GM23248 (cell line): Measurements from ENCODE around the gene SMCO1. TPM values are rescaled to one million over a fixed set of nuclear protein-coding genes. Genes with fewer than 3 reads are reported as not detected.

Experiments
- DNase-seq: peaks from one replicate; pipeline ENCODE4 v3.0.0-alpha.2; 2015
- H2AFZ ChIP-seq: fragments of 200-600 bp; sonication (generic); 2 replicates; pipeline ENCODE4 v1.6.1; 2016; ENCODE audit warnings: antibody characterized with exemption
- H3F3A ChIP-seq: fragments of 200-600 bp; sonication (generic); 2 replicates; pipeline ENCODE4 v1.6.1; 2016; ENCODE audit warnings: mild to moderate bottlenecking, antibody characterized with exemption, mixed run types; ENCODE audit not compliant: insufficient read depth
- H3K27ac ChIP-seq: fragments of 200-600 bp; sonication (generic); 2 replicates; pipeline ENCODE4 v1.5.1; 2016; ENCODE audit warnings: mild to moderate bottlenecking
- H3K27me3 ChIP-seq: fragments of 200-600 bp; sonication (generic); replicated peaks from 2 replicates; pipeline ENCODE4 v1.6.1; 2016; ENCODE audit warnings: mild to moderate bottlenecking; ENCODE audit not compliant: insufficient read depth
- H3K36me3 ChIP-seq: fragments of 200-600 bp; sonication (generic); 2 replicates; pipeline ENCODE4 v1.6.1; 2016; ENCODE audit warnings: low read depth, mild to moderate bottlenecking
- H3K4me1 ChIP-seq: fragments of 200-600 bp; sonication (generic); 2 replicates; pipeline ENCODE4 v1.6.1; 2016; ENCODE audit warnings: mild to moderate bottlenecking; ENCODE audit not compliant: insufficient read depth
- H3K4me2 ChIP-seq: fragments of 200-600 bp; sonication (generic); one replicate; pipeline ENCODE4 v1.6.1; 2016; ENCODE audit warnings: mild to moderate bottlenecking; ENCODE audit not compliant: unreplicated experiment
- H3K4me3 ChIP-seq: fragments of 200-600 bp; sonication (generic); 2 replicates; pipeline ENCODE4 v1.5.1; 2016; ENCODE audit warnings: mild to moderate bottlenecking
- H3K79me2 ChIP-seq: fragments of 200-600 bp; sonication (generic); 2 replicates; pipeline ENCODE4 v1.6.1; 2016; ENCODE audit warnings: mild to moderate bottlenecking; ENCODE audit not compliant: insufficient read depth
- H3K9ac ChIP-seq: fragments of 200-600 bp; sonication (generic); 2 replicates; pipeline ENCODE4 v1.6.1; 2016; ENCODE audit warnings: mild to moderate bottlenecking
- H3K9me2 ChIP-seq: fragments of 200-600 bp; sonication (generic); 2 replicates; pipeline ENCODE4 v1.6.1; 2016; ENCODE audit warnings: mixed run types, mild to moderate bottlenecking, moderate library complexity; ENCODE audit not compliant: insufficient read depth
- H3K9me3 ChIP-seq: fragments of 200-600 bp; sonication (generic); one replicate; pipeline ENCODE4 v1.6.1; 2017; ENCODE audit warnings: low read depth
- H4K20me1 ChIP-seq: fragments of 200-600 bp; sonication (generic); 2 replicates; pipeline ENCODE4 v1.6.0; 2016; ENCODE audit not compliant: insufficient read depth
- EZH2 ChIP-seq: fragments of 200-600 bp; sonication (generic); IDR thresholded peaks from 2 replicates; pipeline ENCODE4 v1.6.1; 2018; ENCODE audit warnings: antibody characterized with exemption, mild to moderate bottlenecking; ENCODE audit not compliant: insufficient read depth, poor library complexity, severe bottlenecking
- EZH2phosphoT487 ChIP-seq: fragments of 200-600 bp; sonication (generic); IDR thresholded peaks from 2 replicates; pipeline ENCODE4 v1.6.1; 2018; ENCODE audit warnings: antibody characterized with exemption, moderate library complexity, mild to moderate bottlenecking, low read depth; ENCODE audit not compliant: insufficient read depth
- WGBS, 2 experiments: methylation state at CpG; one replicate each; pipeline ENCODE4 v1.1.6; 2015 to 2017; ENCODE audit warnings: low lambda C conversion rate in 2 of 2, low coverage in 1 of 2; ENCODE audit errors: missing lambda C conversion rate in 2 of 2; 5-methylcytosine and 5-hydroxymethylcytosine counted together
- in situ Hi-C: fragments of 300-500 bp; cut with MboI; formaldehyde crosslinking; loops from 2 replicates; pipeline ENCODE4 v1.15.0; 2020
- polyA plus RNA-seq: library from polyadenylated mRNA; unstranded; fragments of >200 nt; fragmentation: Nextera tagmentation; extraction: Ambion mirVana; gene quantifications from 2 replicates; pipeline ENCODE4 v1.2.1, GENCODE V29; 2016
- total RNA-seq: library from RNA; depleted of rRNA; stranded (reverse); fragments of >200 nt; shearing (Covaris generic); gene quantifications from 2 replicates; pipeline ENCODE4 v1.2.3, GENCODE V29; 2014; rRNA removed

Gene SMCO1
- not detected in 2 replicates for total RNA-seq
- not detected in 2 replicates for polyA plus RNA-seq

- Histone ChIP-seq H3K27ac (no peak within 1 kb of the TSS), H3K4me3 (no peak within 1 kb of the TSS), H3K9me3 (no peaks in the 10 kb centered on the region), H2AFZ (no peak within 1 kb of the TSS), H3F3A (no peaks in the 10 kb centered on the region), H4K20me1 (no peaks in the 10 kb centered on the region), H3K36me3 (no peaks in the 10 kb centered on the region), H3K9ac (no peak within 1 kb of the TSS), H3K79me2 (no peaks in the 10 kb centered on the region), H3K4me1 (peaks cover 6% of the 10 kb centered on the region; the same call in 1 of the 2 replicates), H3K4me2 (no peak within 1 kb of the TSS), H3K9me2 (no peaks in the 10 kb centered on the region), H3K27me3 (no peaks in the 10 kb centered on the region)
- WGBS, 2 experiments = 82 to 86% methylated on average over 10 of the region's 10 CpGs
- TF ChIP-seq EZH2phosphoT487 = no peak
- TF ChIP-seq EZH2 = no peak
- in situ Hi-C loops = loop anchor here (25.0 kb wide), 1 partner anchor 453 kb away; no protein-coding TSS in a partner anchor
- DNase-seq = no peak
Measured at GRCh38 chr3:196514913-196515621, at the start of gene SMCO1. TSS of gene SMCO1 (minus strand) at chr3:196515346. CDS start at chr3:196515209, 137 bp downstream.

GRCh38 chr3:196563721-196564225 lies 48.6 kb upstream of the SMCO1 start:
- Histone ChIP-seq H3K4me3 (no peak overlapping the region), H3K27ac (no peak overlapping the region), H3K9me3 (no peaks in the 10 kb centered on the region), H3K9me2 (no peaks in the 10 kb centered on the region), H3K4me1 (peaks cover 4% of the 10 kb centered on the region; the same call in 1 of the 2 replicates), H2AFZ (no peak overlapping the region), H3K79me2 (peaks cover 44% of the 10 kb centered on the region), H3K36me3 (no peaks in the 10 kb centered on the region), H4K20me1 (no peaks in the 10 kb centered on the region), H3K9ac (no peak overlapping the region), H3K4me2 (no peak overlapping the region), H3K27me3 (no peaks in the 10 kb centered on the region), H3F3A (peaks cover 10% of the 10 kb centered on the region; the same call in 1 of the 2 replicates)
- no peak for TF ChIP-seq EZH2
- no peak for TF ChIP-seq EZH2phosphoT487
- WGBS, 2 experiments = 92 to 95% methylated on average over 9 of the region's 9 CpGs
- in situ Hi-C loops = no loop called here
- DNase-seq = peak; percentile 27

- Histone ChIP-seq H2AFZ (no peak overlapping the region), H3K9ac (no peak overlapping the region), H3K4me3 (no peak overlapping the region), H3K9me3 (no peaks in the 10 kb centered on the region), H4K20me1 (no peaks in the 10 kb centered on the region), H3K79me2 (peaks cover 18% of the 10 kb centered on the region), H3K4me2 (no peak overlapping the region), H3K27me3 (no peaks in the 10 kb centered on the region), H3K4me1 (no peaks in the 10 kb centered on the region; the same call in 1 of the 2 replicates), H3K9me2 (no peaks in the 10 kb centered on the region), H3K27ac (no peak overlapping the region), H3F3A (peaks cover 5% of the 10 kb centered on the region; the same call in 1 of the 2 replicates), H3K36me3 (no peaks in the 10 kb centered on the region)
- in situ Hi-C loops = no loop called here
- peak; percentile 8 for DNase-seq
- TF ChIP-seq EZH2 = no peak
- no peak for TF ChIP-seq EZH2phosphoT487
- WGBS, 2 experiments = 45 to 59% methylated on average over 3 of the region's 3 CpGs
Measured at GRCh38 chr3:196559826-196560225, 44.7 kb upstream of the SMCO1 start.

- no peak for TF ChIP-seq EZH2
- Histone ChIP-seq H3K9me3 (no peaks in the 10 kb centered on the region), H3K9ac (no peak overlapping the region), H3F3A (no peaks in the 10 kb centered on the region), H3K27me3 (no peaks in the 10 kb centered on the region), H3K4me1 (no peaks in the 10 kb centered on the region), H4K20me1 (no peaks in the 10 kb centered on the region), H3K36me3 (no peaks in the 10 kb centered on the region; the same call in 1 of the 2 replicates), H3K4me3 (no peak overlapping the region), H3K27ac (no peak overlapping the region), H2AFZ (no peak overlapping the region), H3K9me2 (no peaks in the 10 kb centered on the region), H3K79me2 (peaks cover 13% of the 10 kb centered on the region), H3K4me2 (no peak overlapping the region)
- in situ Hi-C loops = no loop called here
- DNase-seq = no peak
Measured at GRCh38 chr3:196558476-196558875, 43.3 kb upstream of the SMCO1 start.
